IPS-NIHi7 (cell line): ENCODE data around the gene BBLN.

Source experiments
- DNase-seq: peaks from one replicate; pipeline ENCODE4 v3.0.0; 2012; ENCODE audit warnings: mixed read lengths; ENCODE audit errors: extremely low spot score

The BBLN gene

DNA sequence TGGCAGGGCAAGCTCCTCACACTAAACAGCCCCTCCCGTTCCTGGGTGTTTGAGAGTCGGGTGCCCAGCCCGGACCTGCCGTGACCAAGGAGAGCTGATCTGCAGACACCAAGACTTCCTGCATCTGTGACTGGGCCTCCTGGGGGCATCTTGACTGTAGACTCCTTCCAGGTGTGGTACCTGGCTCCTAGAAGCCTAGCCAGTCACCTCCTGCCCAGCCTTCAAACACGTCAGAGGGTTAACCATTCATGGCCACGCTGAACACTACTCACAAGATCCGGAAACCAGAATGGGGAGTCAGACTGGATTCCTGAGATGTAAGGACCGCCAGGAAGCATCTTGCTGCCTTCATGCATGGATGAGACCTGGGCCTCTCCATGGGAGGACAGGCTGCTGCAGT lies 14.5 kb upstream of the BBLN start:
- DNase-seq = no peak

DNA sequence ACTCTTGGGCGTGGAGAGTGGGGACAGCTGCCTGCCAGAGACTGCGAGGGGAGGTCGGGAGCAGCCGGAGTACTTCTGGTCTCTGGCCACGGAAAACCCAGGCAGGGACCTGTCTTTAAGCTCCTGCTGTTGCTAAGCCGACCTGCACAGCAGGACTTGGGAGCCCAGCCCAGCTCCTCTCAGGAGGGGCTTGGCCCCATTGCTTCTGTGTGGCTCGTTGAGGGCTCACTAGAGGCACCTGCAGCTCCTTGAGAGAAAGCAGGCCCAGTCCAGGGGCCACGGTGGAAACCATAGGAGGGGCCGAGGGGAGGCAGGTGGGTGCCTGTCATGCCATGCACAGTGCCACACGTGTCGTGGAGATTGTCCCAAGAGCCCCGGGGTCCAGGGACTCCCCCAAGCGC lies 14.1 kb upstream of the BBLN start:
- no peak for DNase-seq

DNA sequence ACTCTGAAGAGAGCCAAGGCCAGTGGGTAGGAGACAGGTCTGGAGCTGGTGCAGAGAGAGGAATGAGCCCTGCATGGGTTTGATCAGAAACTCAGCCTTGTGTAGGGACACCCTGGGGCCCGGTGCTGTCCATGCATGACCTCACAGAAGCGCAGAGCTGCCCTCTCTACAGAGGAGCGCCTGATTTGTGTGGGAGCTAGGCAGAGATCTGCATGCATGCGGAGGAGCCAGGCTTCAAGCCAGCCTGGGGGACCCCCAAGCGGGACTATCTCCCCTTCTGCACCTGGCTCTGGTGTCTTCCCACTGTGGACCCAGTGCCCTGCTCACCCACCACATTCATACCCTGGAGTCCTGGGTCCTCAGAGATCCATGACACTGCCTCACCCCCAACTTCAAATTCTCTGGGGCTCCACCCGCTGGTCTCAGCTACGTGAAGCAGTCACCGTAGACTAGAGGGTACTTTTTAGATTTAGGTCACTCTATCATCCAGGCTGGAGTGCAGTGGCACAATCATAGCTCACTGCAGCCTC lies 13.4 kb upstream of the BBLN start:
- DNase-seq = no peak

DNA sequence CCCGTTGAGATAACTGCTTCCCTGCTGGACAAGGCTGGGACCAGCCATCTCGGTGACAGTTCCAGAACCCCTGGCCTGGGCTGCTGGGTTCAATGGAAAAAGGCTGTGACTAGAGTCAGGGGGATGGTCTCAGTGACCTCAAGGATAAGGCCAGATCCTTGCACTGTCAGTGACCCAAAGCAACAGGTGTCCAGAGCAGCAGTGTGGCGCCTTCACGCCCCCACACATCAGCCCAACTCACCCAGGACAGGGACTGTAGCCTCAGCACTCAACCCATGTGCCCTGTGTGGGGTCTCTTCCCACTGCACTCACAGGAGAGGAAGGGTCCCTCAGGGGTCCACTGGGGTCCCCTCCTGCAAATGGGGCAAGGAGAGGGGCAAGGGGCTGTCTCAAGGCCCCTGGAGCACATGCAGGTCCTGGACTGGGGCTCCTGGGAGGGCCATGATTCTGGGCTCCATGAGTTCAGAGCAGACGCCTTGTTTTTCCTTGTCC lies 11.5 kb upstream of the BBLN start:
- no peak for DNase-seq

- DNase-seq = no peak
These were observed 10.9 kb upstream of the BBLN start, which contains the start of gene LCN2 for GRCh38 chr9:128149001-128149701. Gene LCN2, plus strand, starts transcription at chr9:128149453. Its CDS starts 73 bp downstream, at chr9:128149526.

GRCh38 chr9:128149951-128150593 lies 10.0 kb upstream of the BBLN start:
- no peak for DNase-seq

- DNase-seq = peak; percentile 89
These were observed 9.3 kb upstream of the BBLN start for GRCh38 chr9:128150594-128151308.

- DNase-seq = no peak
These were observed 8.5 kb upstream of the BBLN start for GRCh38 chr9:128151309-128152132.

- DNase-seq = no peak
These were observed 7.7 kb upstream of the BBLN start for GRCh38 chr9:128152133-128153059.

- DNase-seq = no peak
These were observed 6.8 kb upstream of the BBLN start for GRCh38 chr9:128153060-128153946.

DNA sequence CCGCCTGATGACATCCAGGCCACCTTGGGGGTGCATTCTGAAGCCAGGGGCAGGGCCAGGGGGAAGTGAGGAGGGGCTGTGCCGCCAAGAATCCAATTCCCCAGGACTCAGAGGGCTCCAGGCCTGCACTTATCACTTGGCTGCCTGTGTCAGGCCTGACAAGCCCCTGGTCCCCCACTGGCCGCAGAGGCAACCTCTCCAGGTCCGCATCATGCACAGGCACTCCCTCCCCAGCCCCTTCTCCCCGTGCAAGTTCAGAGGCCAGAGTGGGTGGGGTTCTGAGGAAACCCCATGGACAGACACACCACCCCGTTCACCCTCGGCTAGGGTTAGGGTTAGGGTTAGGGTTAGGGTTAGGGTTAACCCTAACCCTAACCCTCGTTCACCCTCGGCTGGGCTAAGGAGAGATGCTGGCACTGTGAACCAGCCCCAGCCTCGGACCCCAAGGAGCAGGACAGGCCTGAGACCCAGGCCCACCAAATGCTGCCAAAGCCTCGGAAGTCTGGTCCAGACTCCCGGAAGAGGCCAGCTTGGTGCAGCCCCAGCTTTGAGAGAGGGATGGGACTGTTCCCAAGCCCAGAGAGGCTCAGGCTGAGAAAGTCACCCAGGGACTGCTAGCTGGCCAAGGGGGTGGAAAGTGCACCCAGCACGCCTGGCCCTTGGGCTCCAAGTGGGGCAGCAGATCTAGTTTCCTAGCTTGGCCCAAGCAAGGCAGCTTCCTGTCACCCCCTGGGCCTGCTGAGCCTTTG lies 5.9 kb upstream of the BBLN start:
- DNase-seq = no peak

- DNase-seq = no peak
These were observed 4.1 kb upstream of the BBLN start for GRCh38 chr9:128155736-128156500.

- DNase-seq = no peak
These were observed 612 bp upstream of the BBLN start for GRCh38 chr9:128159522-128159783.

- DNase-seq = peak; percentile 67
These were observed 530 bp downstream of the BBLN start for GRCh38 chr9:128160603-128160987.

DNA sequence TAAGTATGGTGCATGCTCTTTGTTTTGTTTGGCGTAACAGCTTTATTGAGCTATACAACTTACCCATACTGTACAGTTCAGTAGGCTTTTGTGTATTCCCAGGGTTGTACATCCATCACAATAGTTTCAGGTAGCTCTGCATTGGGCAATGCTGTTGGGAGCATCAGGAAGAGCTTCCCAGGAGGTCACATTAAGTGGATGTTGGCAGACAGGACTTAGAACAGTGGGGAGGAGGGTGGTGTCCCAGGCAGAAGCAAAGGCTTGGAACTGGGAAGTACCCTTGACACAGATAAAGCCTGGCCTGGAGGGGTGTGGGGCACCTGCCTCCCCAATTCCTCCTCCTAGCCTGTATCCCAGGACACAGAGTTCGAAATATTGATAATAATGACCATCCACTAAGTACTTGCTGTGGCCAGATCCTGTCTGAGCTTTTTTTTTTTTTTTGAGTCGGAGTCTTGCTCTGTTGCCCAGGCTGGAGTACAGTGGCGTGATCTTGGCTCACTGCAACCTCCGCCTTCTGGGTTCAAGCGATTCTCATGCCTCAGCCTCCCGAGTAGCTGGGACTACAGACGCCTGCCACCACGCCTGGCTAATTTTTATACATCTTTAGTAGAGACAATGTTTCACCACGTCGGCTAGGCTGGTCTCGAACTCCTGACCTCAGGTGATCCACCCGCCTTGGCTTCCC lies 1.3 kb downstream of the BBLN start:
- DNase-seq = no peak

- no peak for DNase-seq
These were observed 2.4 kb downstream of the BBLN start for GRCh38 chr9:128162215-128163026.

- no peak for DNase-seq
These were observed 3.0 kb downstream of the BBLN start for GRCh38 chr9:128163027-128163515.
